RPMI7951 (cell line): Measurements from ENCODE around the gene NINL. TPM values are rescaled to one million over a fixed set of nuclear protein-coding genes. Genes with fewer than 3 reads are reported as not detected.
A peak's percentile ranks its signal among the peaks of the same experiment; 100 is the strongest.
"Not testable (repeated sequence)": the region's sequence is repeated elsewhere in the genome, so short reads cannot be mapped to it uniquely, and the experiment has no call there.

Experiments used
- DNase-seq: peaks from one replicate; pipeline ENCODE4 v3.0.0-alpha.2; 2012; ENCODE audit warnings: low read depth
- total RNA-seq: library from RNA; depleted of rRNA; stranded (reverse); fragments of >200 nt; shearing (Covaris generic); gene quantifications from 2 replicates; pipeline ENCODE4 v1.2.3, GENCODE V29; 2014; rRNA removed

NINL gene
- 6.2 and 6.4 TPM in 2 replicates for total RNA-seq

DNA sequence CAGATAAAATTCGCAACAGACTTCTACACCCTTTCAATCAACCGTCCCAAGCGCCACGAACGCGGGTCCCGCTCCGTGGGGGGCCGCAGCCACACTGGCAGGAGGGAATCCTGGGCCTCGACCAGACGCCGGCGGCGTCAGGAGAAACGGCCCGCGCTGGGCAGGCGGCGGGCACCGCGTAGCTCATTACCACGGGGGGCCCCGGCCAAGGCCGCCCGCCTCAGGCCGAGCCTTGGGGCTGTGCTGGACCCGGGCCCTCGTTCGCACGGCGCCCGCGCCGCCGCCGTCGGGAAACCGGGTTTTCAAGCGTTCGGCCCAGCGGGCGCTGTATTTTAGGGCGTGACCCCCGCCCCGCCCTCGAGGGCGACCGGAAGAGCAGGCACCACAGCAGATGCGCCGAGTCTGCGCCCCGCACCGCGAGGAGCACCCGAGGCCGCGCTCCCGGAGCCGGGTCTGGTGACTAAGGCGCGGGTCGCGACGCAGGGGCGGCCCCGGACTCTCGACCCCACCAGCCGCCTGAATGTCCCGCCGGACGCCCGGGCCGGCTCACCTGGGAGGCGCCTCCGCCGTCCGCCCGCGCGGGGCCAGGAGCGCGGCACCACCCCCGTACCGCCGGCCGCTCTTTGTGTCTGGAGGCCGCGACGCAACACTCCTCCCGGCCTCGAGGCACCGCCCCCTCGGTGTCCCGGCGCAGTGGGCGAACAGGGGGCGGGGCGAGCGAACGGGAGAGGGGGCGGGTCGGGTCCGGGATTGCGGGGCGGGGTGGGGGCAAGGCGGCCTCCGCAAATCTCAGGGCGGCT is at the start of gene NINL:
Gene NINL, minus strand, starts transcription at position 627 of the 800 bp plus-strand sequence. CDS start 58,944 bp downstream, outside the sequence.
- peak; percentile 74 for DNase-seq

DNA sequence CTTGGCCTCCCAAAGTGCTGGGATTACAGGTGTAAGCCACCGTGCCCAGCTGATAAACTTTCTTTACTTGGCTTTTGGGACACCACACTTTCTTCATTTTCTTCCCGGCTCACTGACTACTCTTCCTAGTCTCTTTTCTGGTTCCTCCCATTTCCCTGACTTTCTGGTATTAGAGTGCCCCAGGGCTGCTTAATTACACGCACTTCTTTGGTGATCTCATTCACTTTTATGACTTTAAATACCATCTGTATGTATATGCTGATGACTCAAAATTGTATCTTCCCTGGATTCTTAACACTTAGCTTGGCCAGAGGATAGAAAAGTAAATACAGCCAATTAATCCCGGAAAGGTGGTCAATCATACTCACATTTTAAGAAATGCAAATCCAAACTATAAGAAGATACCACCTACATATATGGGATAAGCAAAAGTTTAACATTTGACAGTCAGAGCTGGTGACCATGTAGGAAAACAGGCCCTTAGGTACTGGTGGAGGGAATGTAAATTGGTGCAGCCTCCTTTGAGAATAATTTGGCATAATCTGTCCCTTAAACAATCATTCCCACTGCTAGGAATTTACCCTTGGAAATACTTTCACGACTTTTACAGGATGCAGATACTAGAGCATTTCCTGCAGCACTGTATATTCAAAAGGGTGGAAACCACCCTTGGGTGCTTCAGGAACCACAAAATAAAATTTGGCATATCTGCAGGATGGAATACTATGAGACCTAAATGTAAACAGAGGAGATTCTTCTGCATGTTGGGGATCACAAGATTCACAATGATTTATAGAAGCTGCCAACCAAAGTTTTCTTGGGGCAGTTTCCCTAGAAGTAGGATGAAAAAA is 47.8 kb upstream of the NINL start:
- DNase-seq = peak; percentile 77

DNA sequence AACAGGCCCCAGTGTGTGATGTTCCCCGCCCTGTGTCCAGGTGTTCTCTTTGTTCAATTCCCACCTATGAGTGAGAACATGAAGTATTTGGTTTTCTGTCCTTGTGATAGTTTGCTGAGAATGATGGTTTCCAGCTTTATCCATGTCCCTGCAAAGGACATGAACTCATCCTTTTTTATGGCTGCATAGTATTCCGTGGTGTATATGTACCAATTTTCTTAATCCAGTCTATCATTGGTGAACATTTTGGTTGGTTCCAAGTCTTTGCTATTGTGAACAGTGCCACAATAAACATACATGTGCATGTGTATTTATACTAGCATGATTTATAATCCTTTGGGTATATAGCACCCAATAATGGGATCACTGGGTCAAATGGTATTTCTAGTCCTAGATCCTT is 45.3 kb upstream of the NINL start:
- DNase-seq = not testable (repeated sequence)

DNA sequence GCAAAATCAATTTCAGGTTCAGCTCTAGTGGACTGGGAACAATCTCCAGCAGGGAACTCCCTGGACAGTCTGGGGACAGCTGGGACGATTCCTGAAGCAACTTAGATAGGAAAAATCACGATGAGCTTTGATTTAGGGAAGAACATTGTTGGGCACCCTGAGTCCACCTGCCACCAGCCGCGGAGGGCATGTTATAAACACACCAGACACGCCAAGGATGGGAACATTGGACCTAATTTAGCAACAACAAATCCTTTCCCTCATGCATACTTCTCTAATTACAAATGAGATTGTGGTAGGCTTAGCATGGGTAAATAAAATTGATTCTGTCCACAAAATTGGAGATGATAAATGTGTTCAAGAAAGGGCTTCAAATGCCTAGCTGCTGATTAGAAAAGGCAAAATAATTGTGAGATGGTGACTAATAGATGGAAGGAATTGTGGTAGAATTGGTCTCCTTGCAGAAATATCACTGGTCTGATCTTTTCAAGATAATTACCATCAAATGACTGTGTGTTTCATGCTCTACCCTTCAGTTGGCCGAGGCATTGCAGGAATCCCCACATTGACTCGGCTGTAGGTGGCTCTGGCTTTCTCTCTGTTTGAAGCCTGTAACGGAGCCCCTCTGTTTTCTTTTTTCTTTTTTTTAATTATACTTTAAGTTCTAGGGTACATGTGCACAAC is 44.6 kb upstream of the NINL start:
- no peak for DNase-seq

DNA sequence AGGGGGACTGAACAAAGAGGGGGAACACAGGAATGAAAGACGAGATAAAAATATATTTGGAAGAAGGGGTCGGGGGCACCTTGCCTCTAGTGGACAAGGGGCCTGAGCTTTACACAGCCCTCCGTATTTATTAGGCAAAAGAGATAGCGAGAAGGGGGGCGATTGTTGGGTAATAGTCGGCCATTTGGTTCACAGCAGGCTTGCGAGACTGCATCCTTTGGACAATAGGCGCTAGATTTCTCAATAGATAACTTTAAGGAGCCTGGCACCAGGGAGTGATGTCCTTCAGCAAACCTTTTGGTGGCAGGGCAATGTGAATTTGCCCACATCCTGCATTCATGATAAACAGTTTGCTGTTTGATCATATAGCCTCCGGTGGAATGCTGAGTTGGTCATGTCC is 41.4 kb upstream of the NINL start:
- DNase-seq = peak; percentile 15

DNA sequence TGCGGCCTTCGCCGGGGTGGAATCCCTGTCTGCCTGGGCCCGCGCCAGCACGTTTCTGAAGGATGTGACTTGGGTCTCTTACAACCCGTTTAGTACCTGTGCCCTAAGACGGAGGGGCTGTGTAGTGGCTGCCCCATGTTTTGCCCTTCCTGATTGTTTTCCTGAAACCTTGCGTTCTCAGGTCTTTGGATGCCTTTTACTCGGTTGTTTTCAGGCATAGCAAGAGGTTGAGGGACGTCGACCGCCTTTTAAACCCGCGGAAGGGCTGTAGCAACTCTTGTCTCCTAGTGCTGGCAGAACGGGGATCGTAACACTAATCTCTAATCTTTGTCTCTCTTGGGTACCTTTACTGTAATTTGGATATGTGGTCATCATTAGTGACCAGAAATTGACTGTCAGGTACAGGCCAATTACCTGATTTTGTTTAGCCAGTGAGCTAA is 39.2 kb upstream of the NINL start:
- no peak for DNase-seq

DNA sequence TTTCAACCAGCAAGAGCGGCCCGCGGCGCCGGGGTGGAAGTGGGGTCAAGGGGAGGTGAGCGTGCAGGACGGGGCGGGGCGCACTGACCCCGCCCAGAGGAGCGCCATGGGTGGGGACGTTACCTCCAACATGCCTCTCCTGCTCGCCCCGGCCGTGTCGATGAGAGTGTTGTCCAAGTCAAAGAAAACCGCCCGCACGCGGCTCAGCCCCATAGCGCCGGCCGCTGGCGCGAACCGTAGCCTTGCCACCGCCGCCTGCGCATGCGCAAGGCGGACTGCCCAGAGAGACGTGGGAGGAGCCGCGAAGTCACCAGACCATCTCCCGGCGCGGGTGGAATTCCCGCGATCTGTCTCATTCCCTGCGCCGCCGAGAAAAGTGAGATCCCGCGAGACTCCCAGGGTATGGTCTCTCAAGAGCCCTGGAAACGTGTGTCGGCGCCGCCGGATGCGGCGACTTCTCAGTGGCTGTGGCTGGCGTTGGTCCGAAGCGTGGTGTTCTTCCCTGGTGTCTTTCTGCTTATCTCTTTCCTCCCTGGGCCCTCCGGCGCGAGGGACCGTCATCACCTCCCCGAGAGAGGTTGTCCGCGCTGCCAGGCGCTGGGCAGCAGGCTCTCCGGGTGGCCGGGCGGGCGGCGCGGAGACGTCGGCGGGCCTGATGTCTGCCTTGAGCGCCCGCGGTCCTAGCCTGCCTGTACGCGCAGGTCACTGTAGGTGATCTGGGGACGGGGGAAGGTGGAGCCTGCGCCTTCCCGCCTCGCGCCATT is 38.6 kb upstream of the NINL start, which contains the start of gene NANP:
Gene NANP, minus strand, starts transcription at position 279 of the 764 bp plus-strand sequence. Its CDS starts 66 bp downstream, at position 213.
- DNase-seq = peak; percentile 100

DNA sequence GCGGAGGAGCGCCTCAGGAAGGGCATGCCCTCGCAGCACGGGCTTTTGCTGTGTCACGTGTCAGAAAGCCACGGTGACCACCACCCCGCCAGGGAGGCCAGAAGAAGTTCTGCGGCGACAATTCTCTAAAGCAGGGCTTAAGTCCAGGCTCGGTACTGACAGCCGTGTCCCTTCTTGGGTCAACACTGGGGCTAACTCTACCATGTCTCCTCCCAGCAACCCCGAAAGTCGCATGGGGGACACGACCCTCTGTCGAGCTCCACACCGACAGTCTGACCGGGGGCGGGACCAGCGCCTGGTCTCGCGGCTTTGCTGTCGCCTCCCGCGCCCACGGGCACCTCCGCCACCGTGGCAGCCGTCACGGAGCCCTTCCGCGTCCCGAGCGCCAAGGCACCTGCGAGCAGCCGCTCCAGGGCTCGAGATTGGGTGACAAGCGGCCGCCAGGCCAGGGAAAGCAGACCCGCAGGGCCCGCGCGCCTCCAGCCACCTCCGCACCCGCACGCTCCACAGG is 37.9 kb upstream of the NINL start:
- DNase-seq = peak; percentile 65

DNA sequence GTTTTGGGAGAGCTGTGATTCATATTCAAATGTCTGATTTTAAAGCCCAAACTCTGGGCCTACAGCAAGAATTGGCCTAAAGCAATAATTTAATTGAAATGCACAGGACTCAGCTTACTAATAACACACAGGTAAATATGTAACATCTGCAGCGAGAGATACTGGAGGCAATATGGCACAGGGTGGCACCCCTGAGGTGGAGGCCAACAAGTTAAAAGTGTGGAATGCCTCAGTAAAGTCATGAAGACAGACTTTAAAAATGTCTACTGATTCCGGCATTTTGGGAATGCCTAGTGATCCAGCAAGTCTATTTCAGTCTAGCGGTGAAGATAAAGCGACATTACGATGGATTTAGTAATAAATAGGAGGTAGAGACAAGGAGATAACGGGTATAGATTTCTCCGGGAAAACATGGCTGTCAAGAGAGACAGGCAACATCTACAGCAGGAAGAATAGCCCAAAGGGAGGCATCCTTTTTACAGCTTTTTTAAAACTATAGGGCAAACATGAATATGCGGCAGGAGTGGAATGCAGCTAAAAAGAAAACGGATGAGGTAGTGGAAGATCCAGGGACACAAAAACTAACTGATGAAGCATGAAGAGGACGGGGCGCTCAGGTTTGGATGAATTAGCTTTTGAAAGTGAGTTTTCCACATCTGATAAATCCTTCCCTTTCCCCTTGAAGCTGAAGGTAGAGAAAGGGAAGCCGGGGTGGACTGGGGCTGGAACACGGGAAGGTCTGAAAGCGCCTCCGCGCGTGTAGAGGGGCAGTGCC is 37.3 kb upstream of the NINL start:
- DNase-seq = no peak

DNA sequence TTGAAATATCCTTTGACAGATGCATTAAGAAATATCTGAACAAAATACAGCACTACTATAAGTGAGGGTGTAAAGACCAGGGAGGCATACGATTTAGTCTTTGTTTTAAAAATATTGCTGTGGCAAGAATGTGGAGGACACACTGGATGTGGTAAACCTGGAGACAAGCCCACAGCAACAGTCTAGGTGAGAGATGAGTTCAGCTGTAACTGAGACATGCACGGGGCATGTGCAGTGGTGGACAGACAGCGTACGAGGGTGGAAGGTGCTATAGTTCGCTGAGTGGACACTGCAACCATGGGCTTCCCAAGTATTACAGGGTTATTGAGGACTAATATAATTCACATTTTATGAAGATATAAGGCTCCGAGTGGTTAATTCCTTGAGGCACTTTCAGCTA is 36.7 kb upstream of the NINL start:
- no peak for DNase-seq

DNA sequence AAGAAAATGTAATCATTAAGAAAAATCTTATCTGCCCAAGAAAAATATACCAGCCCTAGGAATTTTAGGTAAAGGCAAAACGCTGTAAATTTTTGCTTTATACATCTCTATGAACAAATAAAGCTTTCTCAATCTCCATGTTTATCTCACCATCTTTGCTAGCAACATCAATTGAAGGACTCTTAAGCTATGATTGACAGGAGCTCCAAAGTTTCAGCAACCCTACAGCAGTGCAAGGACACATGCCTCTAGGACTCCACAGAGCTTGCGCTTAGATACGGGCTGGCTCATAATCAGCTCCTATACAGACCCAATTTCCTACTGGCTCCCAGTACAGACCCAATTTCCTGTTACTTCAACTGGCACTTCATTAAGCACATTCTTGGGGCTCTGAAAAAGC is 34.2 kb upstream of the NINL start:
- no peak for DNase-seq

DNA sequence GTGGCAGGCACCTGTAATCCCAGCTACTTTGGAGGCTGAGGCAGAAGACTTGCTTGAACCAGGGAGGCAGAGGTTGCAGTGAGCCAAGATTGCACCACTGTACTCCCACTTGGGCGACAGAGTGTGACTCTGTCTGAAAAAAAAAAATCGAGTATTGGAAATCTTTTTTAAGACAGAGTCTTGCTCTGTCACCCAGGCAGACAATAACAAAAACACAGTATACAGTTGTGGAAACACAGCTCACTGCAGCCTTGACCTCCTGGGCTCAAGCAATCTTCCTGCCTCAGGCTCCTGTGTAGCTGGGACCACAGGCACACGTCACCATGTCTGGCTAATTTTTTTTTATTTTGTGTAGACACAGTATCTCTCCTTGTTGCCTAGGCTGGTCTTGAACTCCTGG is 23.4 kb upstream of the NINL start:
- no peak for DNase-seq

DNA sequence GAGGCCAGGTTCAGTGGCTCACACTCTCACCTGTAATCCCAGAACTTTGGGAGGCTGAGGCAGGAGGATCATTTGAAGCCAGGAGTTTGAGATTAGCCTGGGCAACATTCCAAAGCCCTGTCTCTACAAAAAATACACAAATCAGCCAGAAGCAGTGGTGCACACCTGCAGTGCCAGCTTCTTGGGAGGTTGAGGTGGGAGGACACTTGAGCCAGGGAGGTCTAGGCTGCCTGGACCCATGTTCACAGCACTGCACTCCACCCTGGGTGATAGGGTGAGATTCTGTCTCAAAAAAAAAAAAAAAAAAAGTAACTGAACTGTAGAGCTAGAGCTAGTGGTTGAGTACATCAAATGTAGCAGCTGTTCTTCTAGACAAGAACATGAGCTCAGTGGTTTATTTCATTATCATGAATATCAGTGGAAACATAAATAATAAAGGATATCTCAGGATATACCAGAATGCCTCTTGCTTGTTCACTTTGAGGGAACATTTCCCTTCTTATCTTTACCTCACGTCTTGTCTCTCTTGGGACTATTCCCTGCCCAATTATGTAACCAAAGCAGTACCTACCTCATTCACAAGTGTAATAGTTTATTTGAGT is 20.9 kb upstream of the NINL start:
- DNase-seq = no peak

DNA sequence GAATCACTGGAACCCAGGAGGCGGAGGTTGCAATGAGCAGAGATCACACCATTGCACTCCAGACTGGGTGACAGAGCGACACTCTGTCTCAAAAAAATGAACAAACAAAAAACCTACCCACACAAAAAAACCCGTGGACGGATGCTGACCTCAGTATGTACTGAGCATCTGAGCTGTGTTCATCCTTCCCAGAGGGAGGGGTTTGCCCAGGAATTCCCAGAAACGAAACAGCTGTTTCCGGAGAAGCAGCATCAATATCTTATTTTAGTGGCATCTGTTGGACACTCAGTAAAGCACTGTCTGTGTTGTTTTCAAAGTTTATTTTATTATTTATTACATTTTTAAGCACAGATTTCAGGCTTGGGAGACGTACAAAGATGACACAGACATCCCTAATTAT is 19.8 kb upstream of the NINL start:
- DNase-seq = no peak

DNA sequence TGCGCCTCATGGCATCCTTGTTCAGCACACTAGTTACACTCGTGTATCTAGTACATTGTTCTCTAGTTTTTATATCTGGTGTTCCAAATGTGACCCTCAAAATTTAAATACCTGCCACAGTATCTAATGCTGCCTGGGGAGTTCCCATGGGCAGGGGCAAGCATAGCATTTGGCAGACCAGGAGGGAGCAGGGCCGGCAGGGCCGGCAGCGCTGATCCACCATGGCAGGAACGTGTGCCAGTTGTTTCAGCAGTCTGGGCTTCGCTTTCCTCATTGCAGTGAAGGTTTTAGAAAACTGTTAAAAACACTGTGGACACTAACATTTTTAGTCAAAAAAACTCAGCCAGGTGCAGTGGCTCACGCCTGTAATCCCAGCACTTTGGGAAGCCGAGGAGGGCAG is 19.3 kb upstream of the NINL start:
- DNase-seq = no peak

DNA sequence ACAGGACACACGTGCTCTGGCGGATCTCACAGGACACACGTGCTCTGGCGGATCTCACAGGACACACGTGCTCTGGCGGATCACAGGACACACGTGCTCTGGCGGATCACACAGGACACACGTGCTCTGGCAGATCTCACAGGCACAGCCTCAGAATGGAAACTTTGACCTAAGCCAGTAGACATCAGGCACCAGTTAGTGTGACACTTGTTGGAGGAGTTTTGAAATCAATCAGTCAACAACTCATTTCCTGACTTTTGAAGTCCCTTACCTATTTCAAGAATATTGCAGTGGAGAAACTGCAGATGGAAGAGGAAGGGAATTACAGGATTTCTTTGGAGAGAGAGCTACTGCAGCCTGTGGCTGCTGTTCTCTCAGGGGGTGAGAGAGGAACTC is 17.6 kb upstream of the NINL start:
- DNase-seq = not testable (repeated sequence)

DNA sequence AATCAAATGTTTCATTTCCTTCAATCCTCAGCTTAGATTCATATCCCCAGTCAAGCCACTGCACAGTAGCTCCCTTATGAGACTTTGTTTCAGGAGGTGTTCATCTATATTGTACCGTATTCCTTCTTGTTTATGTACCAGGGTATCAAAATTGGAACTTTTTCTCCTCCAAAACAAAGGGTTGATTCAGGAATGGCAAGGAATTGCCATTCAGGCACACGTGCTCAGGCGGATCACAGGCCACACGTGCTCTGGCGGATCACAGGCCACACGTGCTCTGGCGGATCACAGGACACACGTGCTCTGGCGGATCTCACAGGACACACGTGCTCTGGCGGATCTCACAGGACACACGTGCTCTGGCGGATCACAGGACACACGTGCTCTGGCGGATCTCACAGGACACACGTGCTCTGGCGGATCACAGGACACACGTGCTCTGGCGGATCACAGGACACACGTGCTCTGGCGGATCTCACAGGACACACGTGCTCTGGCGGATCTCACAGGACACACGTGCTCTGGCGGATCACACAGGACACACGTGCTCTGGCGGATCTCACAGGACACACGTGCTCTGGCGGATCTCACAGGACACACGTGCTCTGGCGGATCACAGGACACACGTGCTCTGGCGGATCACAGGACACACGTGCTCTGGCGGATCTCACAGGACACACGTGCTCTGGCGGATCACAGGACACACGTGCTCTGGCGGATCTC is 17.0 kb upstream of the NINL start:
- not testable (repeated sequence) for DNase-seq

DNA sequence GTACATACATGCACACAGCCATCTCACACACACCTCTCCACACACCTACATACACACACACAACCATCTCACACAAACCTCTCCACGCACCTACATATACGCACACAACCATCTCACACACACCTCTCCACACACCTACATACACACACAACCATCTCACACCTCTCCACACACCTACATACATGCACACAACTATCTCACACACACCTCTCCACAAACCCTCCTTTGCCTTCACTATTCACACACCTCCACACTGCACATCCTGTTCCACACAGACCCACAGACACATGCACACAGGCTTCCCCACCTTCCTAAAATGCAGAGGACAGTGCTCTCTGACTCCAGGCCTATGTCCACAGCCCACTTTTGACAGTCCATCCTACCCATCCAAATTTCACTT is 16.3 kb upstream of the NINL start:
- no peak for DNase-seq

DNA sequence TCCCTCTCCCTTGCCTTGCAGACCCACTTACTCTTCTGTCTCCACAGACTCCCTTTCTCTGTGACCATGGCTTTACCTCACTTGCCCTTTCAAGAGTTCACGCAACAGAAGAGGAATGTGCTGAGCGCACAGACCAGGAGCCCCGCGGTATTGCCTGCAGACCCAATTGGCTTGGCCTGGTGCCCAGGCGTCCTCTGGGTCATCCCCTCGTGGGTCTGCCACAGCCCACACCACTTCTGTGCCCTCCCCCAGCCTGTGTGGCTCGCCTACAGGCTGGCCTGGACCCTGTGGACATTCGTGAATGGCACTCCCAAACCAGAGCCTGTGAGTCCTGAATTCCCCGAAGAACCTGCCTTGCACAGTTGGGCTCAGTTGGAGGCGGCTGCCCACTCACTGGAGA is 15.3 kb upstream of the NINL start:
- peak; percentile 48 for DNase-seq
